BJ (cell line): ENCODE results near the gene RAPGEF5. TPM values are rescaled to one million over a fixed set of nuclear protein-coding genes. Genes with fewer than 3 reads are reported as not detected.

Experiments
- CTCF ChIA-PET: fragments of 350-600 bp; formaldehyde crosslinking; extraction: SDS; loops from one replicate; lab custom pipeline; 2021; ENCODE audit warnings: antibody characterized with exemption, inconsistent platforms; lab: Yijun Ruan, JAX
- POLR2A ChIA-PET: fragments of 300-600 bp; sonication (Branson Sonifier 250); formaldehyde crosslinking; extraction: SDS; loops from one replicate; lab custom pipeline; 2021; ENCODE audit warnings: antibody characterized with exemption; lab: Charles Lee
- DNase-seq: peaks from one replicate; pipeline ENCODE4 v3.0.0-alpha.2; 2011; ENCODE audit warnings: low read depth
- H3K27me3 ChIP-seq: 2 replicates; pipeline ENCODE4 v1.6.0; 2011; ENCODE audit warnings: low read length; ENCODE audit not compliant: control insufficient read depth, insufficient read depth
- H3K36me3 ChIP-seq: 2 replicates; pipeline ENCODE4 v1.5.1; 2011; ENCODE audit warnings: low read length; ENCODE audit not compliant: control insufficient read depth, insufficient read depth
- H3K4me3 ChIP-seq: 2 replicates; pipeline ENCODE4 v1.5.1; 2011; ENCODE audit warnings: low read depth, mild to moderate bottlenecking, control low read depth, low read length
- polyA plus RNA-seq: library from polyadenylated mRNA; depleted of rRNA; stranded (reverse); fragments of >200 nt; gene quantifications from 2 replicates; pipeline ENCODE4 v1.2.3, GENCODE V29; 2011
- TF ChIP-seq, protein P1 (sequence below): IDR thresholded peaks from 2 replicates; pipeline ENCODE4 v1.5.1; 2011; ENCODE audit warnings: low read depth, mild to moderate bottlenecking, control low read depth, inconsistent platforms, low read length, moderate library complexity; ENCODE audit not compliant: insufficient read depth

RAPGEF5 gene
- polyA plus RNA-seq, 1 experiment: not detected

DNA sequence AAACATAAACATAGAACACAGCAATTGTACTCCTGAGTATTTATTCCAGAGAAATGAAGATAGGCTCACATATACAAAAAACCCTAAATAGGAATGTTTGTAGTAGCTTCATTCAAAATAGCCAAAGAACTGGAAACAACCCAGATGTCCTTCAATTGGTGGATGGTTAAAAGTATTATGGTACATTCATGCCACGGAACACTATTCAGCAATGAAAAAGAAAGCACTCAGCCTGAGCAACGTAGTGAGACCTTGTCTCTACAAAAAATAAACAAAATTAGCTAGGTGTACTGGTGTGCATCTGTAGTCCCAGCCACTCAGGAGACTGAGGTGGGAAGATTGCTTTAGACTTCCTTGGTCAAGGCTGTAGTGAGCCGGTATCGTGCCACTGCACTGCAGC is 94.4 kb downstream of the RAPGEF5 start:
- ChIA-PET CTCF (no interaction called here), POLR2A (no interaction called here)
- Histone ChIP-seq H3K36me3 (no peaks in the 10 kb centered on the region), H3K27me3 (no peaks in the 10 kb centered on the region), H3K4me3 (no peak overlapping the region)
- DNase-seq: no peak
- TF ChIP-seq, protein P1, sequence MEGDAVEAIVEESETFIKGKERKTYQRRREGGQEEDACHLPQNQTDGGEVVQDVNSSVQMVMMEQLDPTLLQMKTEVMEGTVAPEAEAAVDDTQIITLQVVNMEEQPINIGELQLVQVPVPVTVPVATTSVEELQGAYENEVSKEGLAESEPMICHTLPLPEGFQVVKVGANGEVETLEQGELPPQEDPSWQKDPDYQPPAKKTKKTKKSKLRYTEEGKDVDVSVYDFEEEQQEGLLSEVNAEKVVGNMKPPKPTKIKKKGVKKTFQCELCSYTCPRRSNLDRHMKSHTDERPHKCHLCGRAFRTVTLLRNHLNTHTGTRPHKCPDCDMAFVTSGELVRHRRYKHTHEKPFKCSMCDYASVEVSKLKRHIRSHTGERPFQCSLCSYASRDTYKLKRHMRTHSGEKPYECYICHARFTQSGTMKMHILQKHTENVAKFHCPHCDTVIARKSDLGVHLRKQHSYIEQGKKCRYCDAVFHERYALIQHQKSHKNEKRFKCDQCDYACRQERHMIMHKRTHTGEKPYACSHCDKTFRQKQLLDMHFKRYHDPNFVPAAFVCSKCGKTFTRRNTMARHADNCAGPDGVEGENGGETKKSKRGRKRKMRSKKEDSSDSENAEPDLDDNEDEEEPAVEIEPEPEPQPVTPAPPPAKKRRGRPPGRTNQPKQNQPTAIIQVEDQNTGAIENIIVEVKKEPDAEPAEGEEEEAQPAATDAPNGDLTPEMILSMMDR: no peak

DNA sequence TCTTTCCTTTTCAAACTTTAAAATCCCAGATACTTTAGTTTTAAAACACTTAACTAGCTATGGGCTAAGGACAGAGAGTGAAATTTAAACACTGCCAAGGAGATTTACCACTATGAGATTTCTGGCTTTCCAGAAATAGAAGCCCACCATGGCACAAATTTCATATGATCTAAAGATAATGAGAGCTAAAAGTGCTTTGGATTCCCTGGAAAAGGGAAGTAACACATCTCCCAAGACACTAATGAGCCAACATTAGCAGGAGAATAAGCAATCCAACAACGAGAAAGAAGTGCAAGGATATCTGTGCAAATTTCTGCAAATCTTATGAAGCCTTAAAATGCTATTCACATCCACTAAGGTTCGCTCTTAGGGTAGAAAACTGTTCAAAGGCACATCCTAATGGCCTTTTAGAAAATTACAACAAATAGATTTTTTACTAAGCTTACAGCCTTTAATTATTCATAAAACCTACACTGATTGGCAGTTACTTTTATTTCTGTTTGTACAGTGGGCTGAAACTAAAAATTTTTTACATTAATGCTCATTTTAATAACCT is 100.3 kb downstream of the RAPGEF5 start:
- DNase-seq: no peak
- Histone ChIP-seq H3K4me3 (no peak overlapping the region), H3K27me3 (no peaks in the 10 kb centered on the region), H3K36me3 (no peaks in the 10 kb centered on the region)
- TF ChIP-seq, protein P1: no peak
- ChIA-PET CTCF (interaction anchor here (1.2 to 1.5 kb wide), 2 partner anchors 146 to 233 kb away, joined by 3 to 4 read pairs; no protein-coding TSS in a partner anchor), POLR2A (no interaction called here)

DNA sequence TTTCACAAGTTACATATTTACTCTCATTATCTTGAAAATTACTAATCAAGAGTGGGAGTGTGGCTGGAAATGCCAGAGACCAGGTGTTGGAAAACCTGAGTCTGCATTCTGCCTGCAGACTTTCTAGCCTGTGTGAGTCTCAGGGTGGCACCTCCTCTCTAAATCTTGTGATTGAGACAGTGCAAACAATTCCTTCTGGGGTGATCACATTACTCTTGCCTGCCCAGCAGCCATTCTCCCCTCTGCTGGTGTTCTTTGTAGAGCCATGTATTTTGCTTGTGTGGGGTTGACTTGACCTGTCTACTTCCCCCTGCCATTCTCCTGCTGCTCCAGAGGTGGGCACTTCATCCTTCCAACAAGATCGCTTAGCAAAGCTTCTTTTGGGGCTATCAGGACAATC is 101.1 kb downstream of the RAPGEF5 start:
- Histone ChIP-seq H3K36me3 (no peaks in the 10 kb centered on the region), H3K4me3 (no peak overlapping the region), H3K27me3 (no peaks in the 10 kb centered on the region)
- TF ChIP-seq, protein P1: no peak
- no peak for DNase-seq
- CTCF ChIA-PET: interaction anchor here (1.2 to 1.5 kb wide), 2 partner anchors 145 to 234 kb away, joined by 3 to 4 read pairs; no protein-coding TSS in a partner anchor
- POLR2A ChIA-PET: no interaction called here

DNA sequence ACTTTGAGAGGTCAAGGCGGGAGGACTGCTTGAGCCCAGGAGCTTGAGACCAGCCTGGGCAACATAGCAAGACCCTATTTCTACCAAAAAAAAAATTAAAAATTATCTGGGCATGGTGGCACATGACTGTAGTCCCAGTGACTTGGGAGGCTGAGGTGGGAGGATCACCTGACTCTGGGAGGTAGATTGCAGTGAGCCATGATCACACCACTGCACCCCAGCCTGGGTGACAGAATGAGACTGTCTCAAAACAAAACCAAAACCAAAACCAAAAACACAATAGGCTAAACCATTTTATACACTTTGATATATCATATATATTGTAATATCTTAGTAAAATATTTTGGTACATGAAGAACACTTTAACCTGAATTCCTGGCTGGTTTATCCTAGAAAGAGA is 101.6 kb downstream of the RAPGEF5 start:
- no peak overlapping the region for H3K4me3 ChIP-seq
- TF ChIP-seq, protein P1: no peak
- no peaks in the 10 kb centered on the region for H3K27me3 ChIP-seq
- ChIA-PET CTCF (interaction anchor here (1.5 kb wide), 1 partner anchor 145 kb away, joined by 4 read pairs; no protein-coding TSS in a partner anchor), POLR2A (no interaction called here)
- no peak for DNase-seq
- H3K36me3 ChIP-seq: no peaks in the 10 kb centered on the region

DNA sequence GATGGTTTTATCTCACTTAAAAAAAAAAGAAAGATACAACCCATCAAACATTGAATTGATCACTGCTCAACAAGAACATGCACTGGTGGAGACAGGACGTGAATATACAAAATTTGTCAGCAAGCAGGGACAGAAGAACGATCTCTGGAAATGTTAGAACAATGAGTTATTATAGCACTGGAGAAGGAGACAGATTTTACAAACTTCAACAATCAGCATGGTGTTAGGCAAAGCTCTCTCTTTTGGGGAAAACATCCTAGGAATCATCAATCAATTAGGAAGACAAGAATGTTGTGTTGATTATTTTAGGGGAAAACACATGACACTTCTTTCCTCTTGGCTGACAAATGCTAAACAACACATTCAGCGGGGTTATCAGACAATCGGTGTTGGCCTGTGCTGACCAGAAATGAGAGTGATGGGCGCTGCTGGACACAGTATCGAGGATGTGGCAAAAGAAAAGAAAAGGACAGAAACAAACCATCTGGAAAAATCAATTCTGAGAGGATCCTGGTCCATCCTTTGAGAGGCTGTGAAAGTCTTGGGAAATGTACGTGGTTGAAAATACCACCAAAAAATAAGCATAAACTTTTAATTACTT is 103.9 kb downstream of the RAPGEF5 start:
- CTCF ChIA-PET: no interaction called here
- POLR2A ChIA-PET: no interaction called here
- no peaks in the 10 kb centered on the region for H3K36me3 ChIP-seq
- H3K27me3 ChIP-seq: no peaks in the 10 kb centered on the region
- TF ChIP-seq, protein P1: no peak
- H3K4me3 ChIP-seq: no peak overlapping the region
- no peak for DNase-seq
